AML-193 (cell line): ENCODE measurements around the gene CALN1.

Source experiments
- DNase-seq, 2 experiments: peaks; one replicate each; lab custom pipeline; 2025; lab: John Stamatoyannopoulos, UW

CALN1 gene

DNA sequence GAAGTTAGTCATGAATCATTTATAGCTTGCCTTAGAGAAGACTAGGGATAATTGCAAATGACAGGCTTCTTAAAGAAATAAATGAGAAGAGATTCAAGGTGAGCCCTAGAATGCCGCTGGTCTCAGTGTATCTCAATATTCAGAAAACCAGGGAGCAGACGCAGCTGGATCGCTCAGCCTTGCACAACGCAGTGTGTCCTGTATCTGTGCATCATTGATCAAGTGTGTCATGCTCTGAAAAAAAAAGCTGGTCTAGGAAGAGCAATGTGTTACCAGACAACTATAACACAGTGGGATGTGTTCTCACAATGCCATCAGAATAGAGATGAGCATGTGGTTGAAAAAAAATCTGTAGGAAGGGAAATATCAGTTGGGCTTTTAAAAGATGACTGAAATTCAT is 230.1 kb downstream of the CALN1 start:
- no peak for DNase-seq

DNA sequence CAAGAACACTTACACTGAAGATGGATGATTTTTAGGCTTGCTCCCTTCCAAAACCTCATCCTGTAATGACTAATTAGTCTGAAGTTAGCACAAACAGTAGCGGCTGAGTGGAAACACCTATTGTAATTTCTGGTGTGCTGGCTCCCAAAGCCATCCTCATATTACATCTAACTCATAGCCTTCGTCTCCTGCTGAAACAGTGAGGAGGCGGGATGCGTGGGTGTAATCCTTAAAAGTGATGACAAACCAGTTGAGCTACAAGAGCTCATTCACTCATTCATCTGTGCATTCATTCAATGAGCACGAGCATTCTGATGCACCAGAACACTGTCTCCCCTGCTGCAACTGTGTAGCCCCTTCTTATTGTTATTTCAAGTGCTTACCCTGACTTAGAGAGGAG is 235.3 kb downstream of the CALN1 start:
- no peak for DNase-seq

DNA sequence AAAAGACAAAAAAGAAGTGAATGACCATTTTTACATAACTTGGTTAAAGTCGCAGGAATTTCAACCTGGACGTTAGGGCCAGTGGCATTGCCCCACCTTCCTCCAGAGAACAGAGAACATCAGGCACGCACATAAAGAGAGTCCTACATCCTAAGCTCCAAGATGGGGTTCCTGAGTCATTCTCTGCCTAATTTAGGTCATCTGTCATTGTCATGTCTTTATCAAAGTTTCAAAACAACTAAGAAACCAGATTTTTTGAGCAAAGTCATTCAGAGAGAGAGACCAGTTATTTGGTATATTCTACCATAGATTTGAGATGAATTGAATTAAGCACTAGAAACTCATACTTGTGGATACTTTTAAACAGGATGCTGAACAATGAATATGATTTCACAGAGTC is 241.7 kb downstream of the CALN1 start:
- DNase-seq = no peak

- DNase-seq = no peak
These were observed 248.9 kb downstream of the CALN1 start for GRCh38 chr7:72163271-72163670.

- DNase-seq = no peak
These were observed 250.6 kb downstream of the CALN1 start for GRCh38 chr7:72161534-72161933.

DNA sequence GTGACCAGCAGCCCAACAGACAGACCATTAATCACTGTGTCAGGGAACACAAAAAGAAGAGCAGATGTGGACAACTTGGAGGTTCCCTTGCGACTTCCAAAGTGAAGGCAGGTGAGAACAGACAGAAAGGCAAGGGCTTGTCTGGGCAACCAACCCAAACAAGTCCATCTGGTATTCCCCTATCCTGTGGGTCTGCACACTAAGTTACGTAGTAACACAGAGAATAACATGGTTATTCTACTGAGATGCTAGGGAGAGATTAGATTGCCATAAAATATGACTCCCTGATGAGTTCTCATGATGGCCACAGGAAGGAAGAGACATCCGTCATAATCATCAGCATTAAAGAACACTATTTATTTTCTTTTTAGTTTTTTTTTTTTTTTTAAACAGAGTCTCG is 252.2 kb downstream of the CALN1 start:
- DNase-seq = no peak

GRCh38 chr7:72156671-72157070 is 255.5 kb downstream of the CALN1 start:
- no peak for DNase-seq

DNA sequence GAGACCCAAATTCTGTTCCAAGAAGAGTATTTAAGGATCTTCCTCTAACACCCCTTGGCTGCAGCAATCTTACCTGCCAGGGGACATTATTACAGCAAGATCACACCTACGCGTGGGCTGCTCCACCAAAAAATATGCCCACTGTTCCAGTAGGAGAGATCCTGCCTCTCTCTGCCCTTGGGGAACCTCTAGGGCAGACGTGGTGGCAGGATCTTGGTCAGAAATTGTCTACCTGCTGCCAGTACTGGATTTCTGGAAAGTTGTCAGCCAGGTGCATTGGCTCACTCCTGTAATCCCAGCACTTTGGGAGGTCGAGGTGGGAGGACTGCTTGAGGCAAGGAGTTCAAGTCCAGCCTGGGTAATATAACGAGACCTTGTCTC is 259.0 kb downstream of the CALN1 start:
- DNase-seq = no peak

- DNase-seq = no peak
These were observed 259.7 kb downstream of the CALN1 start for GRCh38 chr7:72152161-72153131.

- DNase-seq = no peak
These were observed 271.6 kb downstream of the CALN1 start for GRCh38 chr7:72140566-72140965.

GRCh38 chr7:72127136-72127535 is 285.0 kb downstream of the CALN1 start:
- DNase-seq = no peak

GRCh38 chr7:72123913-72124312 is 288.2 kb downstream of the CALN1 start:
- no peak for DNase-seq

DNA sequence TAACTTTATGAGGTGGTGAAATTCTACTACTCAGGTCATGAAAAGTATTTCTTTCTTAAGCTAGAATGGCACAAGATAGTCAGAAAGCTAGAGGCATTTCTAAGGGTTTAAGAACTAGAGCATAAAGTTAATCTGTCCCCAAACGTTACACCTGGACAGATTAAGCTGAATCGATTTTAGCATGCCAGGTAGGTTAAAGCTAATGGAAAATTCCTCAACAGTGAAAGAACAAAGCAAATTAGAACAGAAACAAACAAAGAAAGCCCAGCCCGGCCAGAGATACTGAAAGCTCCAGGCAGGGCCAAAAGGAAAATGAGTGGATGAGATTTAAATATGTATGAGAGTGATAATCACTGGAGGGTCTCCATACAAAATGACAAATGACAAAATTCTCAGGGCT is 293.8 kb downstream of the CALN1 start:
- DNase-seq = no peak

- DNase-seq = no peak
These were observed 298.0 kb downstream of the CALN1 start for GRCh38 chr7:72114129-72114528.

GRCh38 chr7:72112992-72113391 is 299.1 kb downstream of the CALN1 start:
- no peak for DNase-seq

- DNase-seq = no peak
These were observed 299.6 kb downstream of the CALN1 start for GRCh38 chr7:72112530-72112929.

DNA sequence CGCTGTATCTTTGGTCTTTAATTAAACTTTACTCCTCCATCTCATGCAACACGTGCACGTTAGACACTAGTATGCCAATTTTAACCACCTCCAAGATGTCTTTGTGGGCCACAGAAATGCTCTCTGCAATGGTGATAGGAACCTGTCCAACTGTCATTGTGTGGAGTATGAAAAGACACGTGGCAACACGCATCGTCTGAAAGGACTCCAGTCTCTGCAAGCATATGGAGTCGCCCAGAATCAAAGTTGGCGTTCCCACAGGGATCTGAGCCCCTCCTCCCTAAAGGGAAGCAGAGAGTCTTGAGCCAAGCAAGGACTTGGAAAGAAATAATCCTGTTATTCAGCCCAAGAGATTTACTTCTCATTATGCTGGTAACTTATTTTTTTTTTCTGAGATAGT is 301.1 kb downstream of the CALN1 start:
- DNase-seq = no peak

- DNase-seq = no peak
These were observed 302.6 kb downstream of the CALN1 start for GRCh38 chr7:72109566-72109965.

DNA sequence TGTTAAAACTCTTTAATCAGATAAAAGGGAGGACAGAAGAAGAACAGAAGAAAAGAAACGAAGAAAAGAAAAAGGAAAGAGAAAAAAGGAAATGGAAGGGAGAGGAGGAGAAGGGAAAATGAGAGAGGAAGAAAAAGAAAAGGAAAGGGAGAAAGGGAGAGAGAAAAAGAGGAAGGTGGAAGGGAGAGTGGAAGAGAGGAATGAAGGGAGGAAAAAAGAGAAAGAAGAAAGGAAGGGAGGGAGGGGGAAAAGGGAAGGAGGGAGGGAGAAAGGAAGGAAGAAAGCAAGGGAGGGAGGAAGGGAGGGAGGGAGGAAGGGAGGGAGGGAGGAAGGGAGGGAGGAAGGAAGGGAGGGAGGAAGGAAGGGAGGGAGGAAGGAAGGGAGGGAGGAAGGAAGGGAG is 305.7 kb downstream of the CALN1 start:
- DNase-seq = no peak

DNA sequence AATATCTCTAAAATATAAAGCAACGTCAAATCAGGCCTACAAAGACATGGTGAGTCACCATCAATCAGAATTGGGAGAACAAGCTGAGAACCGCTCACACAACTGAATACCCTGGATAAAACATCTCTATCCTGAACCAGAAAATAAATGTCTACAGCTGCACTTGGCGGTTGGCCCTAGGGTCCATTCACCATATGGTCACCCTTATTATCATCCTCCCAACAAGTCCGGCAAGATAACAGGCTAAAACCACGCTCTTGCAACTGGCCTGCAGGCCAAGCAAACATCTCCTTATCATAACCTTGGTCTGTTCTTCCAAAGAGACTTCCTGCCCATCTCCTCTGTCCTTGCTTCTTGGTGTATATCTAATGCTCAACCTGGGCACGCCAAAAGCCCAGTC is 310.7 kb downstream of the CALN1 start:
- DNase-seq = no peak

GRCh38 chr7:72099784-72100183 is 312.4 kb downstream of the CALN1 start:
- DNase-seq = no peak

DNA sequence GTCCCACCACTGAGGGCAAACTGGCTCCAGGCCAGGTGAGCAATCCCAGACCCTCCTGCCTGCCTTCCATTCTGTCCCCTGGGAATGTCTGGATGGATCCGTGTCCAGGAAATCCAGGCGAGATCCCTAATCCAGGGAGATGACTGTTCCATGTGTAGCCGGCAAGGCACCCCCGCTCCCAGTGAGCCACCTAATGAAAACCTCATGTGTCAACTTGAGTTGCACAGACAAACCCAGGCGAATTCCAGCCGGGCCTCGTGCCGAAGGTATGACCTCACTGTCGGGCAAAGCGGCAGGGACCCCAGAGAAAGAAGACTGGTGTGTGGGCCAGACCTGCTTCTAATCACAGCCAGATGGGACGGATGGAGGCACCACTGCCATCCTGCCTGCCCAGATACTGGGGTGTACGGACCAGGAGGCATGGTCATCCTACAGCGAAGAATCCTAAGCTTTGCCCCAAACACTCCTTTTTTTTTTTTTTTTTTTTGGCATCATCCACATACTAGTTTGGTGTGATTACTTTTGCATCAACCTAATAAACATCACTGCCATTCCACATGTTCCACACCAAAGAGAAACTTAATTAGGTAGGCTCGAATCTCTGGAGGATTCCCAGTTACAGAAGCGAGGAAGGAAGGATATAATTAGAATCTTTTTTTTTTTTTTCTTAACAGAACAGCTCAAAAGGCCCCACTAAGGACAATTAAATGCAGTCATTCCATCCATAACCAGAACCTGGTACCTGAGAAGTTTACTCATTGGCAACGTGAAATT is 313.1 kb downstream of the CALN1 start:
- DNase-seq = no peak

GRCh38 chr7:72097226-72097625 is 314.9 kb downstream of the CALN1 start:
- no peak for DNase-seq
